ENCODE measurements around the gene SAPCD1.

DNA sequence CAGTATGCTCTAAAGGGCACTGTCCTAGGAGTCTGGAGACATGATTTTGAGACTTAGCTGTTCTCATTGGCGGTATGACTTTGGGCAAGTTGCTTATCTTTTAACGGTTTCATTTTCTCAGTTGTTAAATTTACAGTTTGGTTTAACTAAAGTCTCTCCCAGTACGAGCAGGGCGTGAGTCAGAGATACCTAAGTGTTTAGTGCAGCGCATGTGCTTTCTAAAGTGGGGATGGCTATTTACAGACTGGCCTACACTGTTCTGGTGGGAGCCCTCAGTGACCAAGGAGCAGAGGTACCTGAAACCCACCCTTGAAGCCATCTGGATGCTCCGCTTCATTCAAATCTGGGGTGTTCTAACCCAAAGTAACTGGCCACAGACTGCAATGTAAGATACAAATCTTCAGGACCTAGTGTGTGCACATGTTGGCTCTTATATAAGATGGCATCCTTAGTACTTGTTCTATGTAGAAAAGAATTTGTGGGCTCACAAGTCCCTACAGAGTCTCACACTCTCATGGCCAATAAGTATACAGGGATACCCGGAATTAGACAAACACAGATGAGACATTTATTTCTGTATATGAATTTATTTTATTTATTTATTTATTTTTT, 11.9 kb upstream of the SAPCD1 start:
- TF ChIP-seq EZH2 (IDR thresholded peaks at IDR 0.05; ENCODE audit: insufficient read depth, poor library complexity, severe bottlenecking) (no peak), EZH2phosphoT487 (IDR thresholded peaks at IDR 0.05; ENCODE audit: insufficient read depth, low read depth) (no peak)
